GM19328 (cell line): Measurements from ENCODE around the gene PGGHG.

ENCODE experiments used
- ATAC-seq: cut with Tn5 transposase; IDR thresholded peaks from one replicate; pipeline ENCODE4 v1.9.1; 2021; ENCODE audit warnings: mild to moderate bottlenecking, moderate library complexity; ENCODE audit not compliant: unreplicated experiment

The PGGHG gene

GRCh38 chr11:268716-269145, 20.2 kb upstream of the PGGHG start:
- ATAC-seq, result peak; percentile 39

GRCh38 chr11:269146-269890, 19.6 kb upstream of the PGGHG start:
- ATAC-seq, result peak; percentile 61

- ATAC-seq, result no peak
Observed at GRCh38 chr11:270451-271318, 18.2 kb upstream of the PGGHG start.

GRCh38 chr11:271319-271715, 17.6 kb upstream of the PGGHG start:
- no peak for ATAC-seq

GRCh38 chr11:272195-272930, 16.6 kb upstream of the PGGHG start:
- ATAC-seq, result no peak

GRCh38 chr11:272931-273198, 16.1 kb upstream of the PGGHG start:
- ATAC-seq, result no peak

GRCh38 chr11:276219-276618, 12.7 kb upstream of the PGGHG start:
- no peak for ATAC-seq

- no peak for ATAC-seq
Observed at GRCh38 chr11:278001-278951, 10.7 kb upstream of the PGGHG start, which contains the start of gene NLRP6. NLRP6 (plus strand) TSS chr11:278407; CDS start chr11:278570, 163 bp downstream.

GRCh38 chr11:279040-279965, 9.6 kb upstream of the PGGHG start:
- no peak for ATAC-seq

- no peak for ATAC-seq
Observed at GRCh38 chr11:279966-280705, 8.8 kb upstream of the PGGHG start.

- ATAC-seq, result no peak
Observed at GRCh38 chr11:280706-281485, 8.0 kb upstream of the PGGHG start.

- ATAC-seq, result no peak
Observed at GRCh38 chr11:281486-282161, 7.3 kb upstream of the PGGHG start.

GRCh38 chr11:282171-282570, 6.8 kb upstream of the PGGHG start:
- ATAC-seq, result no peak

GRCh38 chr11:282630-283360, 6.1 kb upstream of the PGGHG start:
- no peak for ATAC-seq

GRCh38 chr11:283405-284104, 5.4 kb upstream of the PGGHG start:
- ATAC-seq, result no peak
